K562 (cell line): ENCODE data around the gene NMUR2. TPM values are rescaled to one million over a fixed set of nuclear protein-coding genes. Genes with fewer than 3 reads are reported as not detected.

Experiments used
- CAMTA2 ChIP-seq: fragments of 250-450 bp; sonication (Bioruptor Pico); conservative IDR thresholded peaks from 2 replicates; pipeline ENCODE4 v1.5.1; 2022
- EHMT2 ChIP-seq: fragments of 450-650 bp; IDR thresholded peaks from 2 replicates; pipeline ENCODE4 v1.6.1; 2018; ENCODE audit warnings: antibody characterized with exemption
- ESRRA ChIP-seq: fragments of 450-650 bp; IDR thresholded peaks from 2 replicates; pipeline ENCODE4 v1.6.1; 2014; ENCODE audit warnings: low read depth, mild to moderate bottlenecking, moderate library complexity, borderline replicate concordance
- RFX1 ChIP-seq: fragments of 450-650 bp; IDR thresholded peaks from 2 replicates; pipeline ENCODE4 v1.6.1; 2016; ENCODE audit warnings: mild to moderate bottlenecking, moderate library complexity
- RREB1 ChIP-seq: fragments of 250-450 bp; sonication (Bioruptor Pico); IDR thresholded peaks from 2 replicates; pipeline ENCODE4 v1.4.0; 2020
- SMARCA4 ChIP-seq: fragments of 450-650 bp; IDR thresholded peaks from 2 replicates; pipeline ENCODE4 v1.6.1; 2016
- TAF15 ChIP-seq: fragments of 200-400 bp; formaldehyde crosslinking; IDR thresholded peaks from 2 replicates; pipeline ENCODE4 v1.6.1; 2017; ENCODE audit warnings: mild to moderate bottlenecking, low read depth, low read length, moderate library complexity
- ZNF347 ChIP-seq: fragments of 450-650 bp; formaldehyde crosslinking; IDR thresholded peaks from 2 replicates; pipeline ENCODE4 v1.4.0; 2020; ENCODE audit warnings: low read depth, mild to moderate bottlenecking, moderate library complexity
- ZNF445 ChIP-seq: fragments of 250-450 bp; sonication (Bioruptor Pico); IDR thresholded peaks from 2 replicates; pipeline ENCODE4 v1.4.0; 2020; ENCODE audit warnings: low read depth, mild to moderate bottlenecking, moderate library complexity
- ZNF696 ChIP-seq: fragments of 250-450 bp; sonication (Bioruptor Pico); conservative IDR thresholded peaks from 2 replicates; pipeline ENCODE4 v1.4.0; 2020; ENCODE audit warnings: mild to moderate bottlenecking, moderate library complexity
- polyA plus RNA-seq, 8 experiments: library from polyadenylated mRNA; depleted of rRNA in 4 of 8; stranded (reverse) in 5 of 8; unstranded in 3 of 8; fragments of >200 nt; fragmentation: Nextera tagmentation in 2 of 8; fragmentation: Illumina TruSeq in 1 of 8; extraction: Ambion mirVana in 2 of 8; extraction: Trizol in 1 of 8; gene quantifications; 2 replicates each; pipeline versions ENCODE4 v1.2.1 to v1.2.3, GENCODE V29; 2011 to 2014; ENCODE audit warnings: inconsistent platforms in 1 of 8, missing spikeins in 1 of 8
- total RNA-seq, 7 experiments: library from RNA; depleted of rRNA in 6 of 7; stranded (reverse); fragments of >200 nt in 6 of 7; fragmentation: Illumina TruSeq in 2 of 7; extraction: Trizol in 2 of 7; gene quantifications; 2 replicates each; pipeline versions ENCODE4 v1.2.1 to v1.2.3, GENCODE V29; 2011 to 2021; ENCODE audit warnings: low replicate concordance in 1 of 7
- TF ChIP-seq, protein P1 (sequence below): fragments of 450-650 bp; formaldehyde crosslinking; IDR thresholded peaks from 2 replicates; pipeline ENCODE4 v1.4.0; 2020; ENCODE audit warnings: mild to moderate bottlenecking

The NMUR2 gene
- total and polyA plus RNA-seq, 9 of the 15 experiments (the other 6 are each of a cell fraction or from before 2014, with no cell fraction given): not detected

GRCh38 chr5:152439791-152440190 is 34.7 kb upstream of the NMUR2 start (continued):
- TF ChIP-seq RREB1 (CRISPR knock-in tag): no peak
- TF ChIP-seq CAMTA2 (CRISPR knock-in tag): no peak
- TF ChIP-seq, protein P1, sequence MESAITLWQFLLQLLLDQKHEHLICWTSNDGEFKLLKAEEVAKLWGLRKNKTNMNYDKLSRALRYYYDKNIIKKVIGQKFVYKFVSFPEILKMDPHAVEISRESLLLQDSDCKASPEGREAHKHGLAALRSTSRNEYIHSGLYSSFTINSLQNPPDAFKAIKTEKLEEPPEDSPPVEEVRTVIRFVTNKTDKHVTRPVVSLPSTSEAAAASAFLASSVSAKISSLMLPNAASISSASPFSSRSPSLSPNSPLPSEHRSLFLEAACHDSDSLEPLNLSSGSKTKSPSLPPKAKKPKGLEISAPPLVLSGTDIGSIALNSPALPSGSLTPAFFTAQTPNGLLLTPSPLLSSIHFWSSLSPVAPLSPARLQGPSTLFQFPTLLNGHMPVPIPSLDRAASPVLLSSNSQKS: no peak
- no peak for TF ChIP-seq ZNF696 (CRISPR knock-in tag)
- TF ChIP-seq ESRRA: no peak
- no peak for TF ChIP-seq ZNF445 (CRISPR knock-in tag)
- TF ChIP-seq EHMT2: no peak
- no peak for TF ChIP-seq TAF15
- TF ChIP-seq SMARCA4: no peak
- no peak for TF ChIP-seq RFX1
- no peak for TF ChIP-seq ZNF347
